WTC11 (cell line): Measurements from ENCODE around the gene HHAT. TPM values are rescaled to one million over a fixed set of nuclear protein-coding genes. Genes with fewer than 3 reads are reported as not detected.

Experiments used
- CBFB ChIP-seq: sonication (generic); formaldehyde crosslinking; IDR thresholded peaks from 2 replicates; pipeline ENCODE4 v1.8.1; 2022; ENCODE audit warnings: mild to moderate bottlenecking, low read depth, missing genetic modification reagents
- CREB1 ChIP-seq: sonication (generic); formaldehyde crosslinking; IDR thresholded peaks from 2 replicates; pipeline ENCODE4 v1.8.0; 2023; ENCODE audit warnings: mild to moderate bottlenecking, missing genetic modification reagents
- CREM ChIP-seq: sonication (generic); formaldehyde crosslinking; IDR thresholded peaks from 2 replicates; pipeline ENCODE4 v1.8.1; 2022; ENCODE audit warnings: mild to moderate bottlenecking, missing genetic modification reagents, moderate library complexity
- ESRRA ChIP-seq: sonication (generic); formaldehyde crosslinking; IDR thresholded peaks from 2 replicates; pipeline ENCODE4 v1.8.1; 2022; ENCODE audit warnings: mild to moderate bottlenecking, missing genetic modification reagents, borderline replicate concordance
- FOXP1 ChIP-seq: sonication (generic); formaldehyde crosslinking; IDR thresholded peaks from 2 replicates; pipeline ENCODE4 v1.8.0; 2022; ENCODE audit warnings: missing genetic modification reagents, mild to moderate bottlenecking, moderate library complexity, borderline replicate concordance
- GABPB1 ChIP-seq: sonication (generic); formaldehyde crosslinking; IDR thresholded peaks from 2 replicates; pipeline ENCODE4 v1.8.1; 2023; ENCODE audit warnings: mild to moderate bottlenecking, missing genetic modification reagents
- OVOL2 ChIP-seq: fragments of 250-450 bp; sonication (Bioruptor Pico); IDR thresholded peaks from 2 replicates; pipeline ENCODE4 v1.9.0; 2021; ENCODE audit warnings: mild to moderate bottlenecking, borderline replicate concordance
- PRRX2 ChIP-seq: fragments of 250-450 bp; sonication (Bioruptor Pico); IDR thresholded peaks from 2 replicates; pipeline ENCODE4 v1.8.0; 2021; ENCODE audit warnings: mild to moderate bottlenecking
- RELA ChIP-seq: sonication (generic); formaldehyde crosslinking; IDR thresholded peaks from 2 replicates; pipeline ENCODE4 v1.8.1; 2022; ENCODE audit warnings: missing genetic modification reagents, mild to moderate bottlenecking, borderline replicate concordance
- SMAD4 ChIP-seq: sonication (generic); formaldehyde crosslinking; IDR thresholded peaks from 2 replicates; pipeline ENCODE4 v1.8.0; 2022; ENCODE audit warnings: mild to moderate bottlenecking, missing genetic modification reagents
- TEAD1 ChIP-seq: sonication (generic); formaldehyde crosslinking; IDR thresholded peaks from 2 replicates; pipeline ENCODE4 v1.8.0; 2022; ENCODE audit warnings: mild to moderate bottlenecking, missing genetic modification reagents
- TP53 ChIP-seq: sonication (generic); formaldehyde crosslinking; IDR thresholded peaks from 2 replicates; pipeline ENCODE4 v1.8.1; 2023; ENCODE audit warnings: mild to moderate bottlenecking, missing genetic modification reagents
- ZNF671 ChIP-seq: fragments of 250-450 bp; sonication (Bioruptor Pico); IDR thresholded peaks from 2 replicates; pipeline ENCODE4 v1.8.0; 2021; ENCODE audit warnings: mild to moderate bottlenecking
- total RNA-seq: library from RNA; stranded (reverse); gene quantifications from 3 replicates; pipeline ENCODE4 v1.2.3, GENCODE V29; 2021
- TF ChIP-seq, protein P1 (sequence below): fragments of 250-450 bp; sonication (Bioruptor Pico); IDR thresholded peaks from 2 replicates; pipeline ENCODE4 v1.8.0; 2021; ENCODE audit warnings: mild to moderate bottlenecking
- TF ChIP-seq, protein P2 (sequence below): fragments of 250-450 bp; sonication (Bioruptor Pico); IDR thresholded peaks from 2 replicates; pipeline ENCODE4 v1.9.0; 2021; ENCODE audit warnings: mild to moderate bottlenecking, borderline replicate concordance
- TF ChIP-seq, protein P3 (sequence below): sonication (generic); formaldehyde crosslinking; IDR thresholded peaks from 2 replicates; pipeline ENCODE4 v1.8.1; 2022; ENCODE audit warnings: low read depth, mild to moderate bottlenecking, moderate library complexity, missing genetic modification reagents, borderline replicate concordance
- TF ChIP-seq, protein P4 (sequence below): sonication (generic); formaldehyde crosslinking; IDR thresholded peaks from 2 replicates; pipeline ENCODE4 v1.8.0; 2023; ENCODE audit warnings: missing genetic modification reagents, mild to moderate bottlenecking, borderline replicate concordance
- TF ChIP-seq, protein P5 (sequence below): sonication (generic); formaldehyde crosslinking; IDR thresholded peaks from 2 replicates; pipeline ENCODE4 v1.8.1; 2022; ENCODE audit warnings: low read depth, missing genetic modification reagents, borderline replicate concordance
- TF ChIP-seq, protein P6 (sequence below): sonication (generic); formaldehyde crosslinking; IDR thresholded peaks from 2 replicates; pipeline ENCODE4 v1.8.1; 2022; ENCODE audit warnings: missing genetic modification reagents, borderline replicate concordance
- TF ChIP-seq, protein P7 (sequence below): fragments of 250-450 bp; sonication (Bioruptor Pico); IDR thresholded peaks from 2 replicates; pipeline ENCODE4 v2.1.2; 2022; ENCODE audit warnings: mild to moderate bottlenecking, moderate library complexity
- TF ChIP-seq, protein P8 (sequence below): sonication (generic); formaldehyde crosslinking; IDR thresholded peaks from 2 replicates; pipeline ENCODE4 v1.8.1; 2023; ENCODE audit warnings: mild to moderate bottlenecking, missing genetic modification reagents, moderate library complexity

Gene HHAT
- total RNA-seq, 1 experiment from 2014 or later = 0.39 TPM

DNA sequence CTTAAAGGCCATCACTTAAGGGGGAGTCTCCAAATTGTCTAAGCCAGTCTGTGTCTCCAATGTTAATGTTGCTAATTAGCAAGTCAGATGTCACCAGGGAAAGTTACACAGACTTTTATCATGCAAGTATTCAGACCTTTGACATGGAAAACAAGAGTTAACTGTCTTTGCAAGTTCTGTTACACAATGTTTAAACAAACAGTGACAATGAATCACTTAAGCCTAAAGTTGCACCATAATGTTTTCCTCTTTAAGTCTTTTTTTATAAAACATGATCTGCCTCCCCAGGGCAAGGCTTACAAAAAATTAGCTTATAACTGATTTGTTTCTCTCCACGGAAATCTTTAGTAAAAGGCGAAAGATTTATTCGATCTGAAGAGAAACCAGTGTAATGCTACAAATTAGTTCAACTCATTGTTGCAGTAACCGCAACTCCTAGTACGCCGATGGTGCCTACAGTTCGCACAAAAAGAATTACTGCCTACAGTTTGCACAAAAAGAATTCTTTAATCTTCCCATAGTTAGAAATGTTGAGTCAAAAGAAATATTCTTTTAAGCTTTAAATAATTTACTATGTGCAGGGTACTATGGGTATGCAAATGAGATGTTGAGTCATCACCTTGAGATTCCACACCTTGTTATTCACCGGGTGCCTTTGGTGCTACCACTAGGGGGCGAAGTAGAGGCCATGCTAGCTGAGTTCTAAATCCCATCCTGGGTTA is 45.3 kb downstream of the HHAT start (continued):
- TF ChIP-seq, protein P1, sequence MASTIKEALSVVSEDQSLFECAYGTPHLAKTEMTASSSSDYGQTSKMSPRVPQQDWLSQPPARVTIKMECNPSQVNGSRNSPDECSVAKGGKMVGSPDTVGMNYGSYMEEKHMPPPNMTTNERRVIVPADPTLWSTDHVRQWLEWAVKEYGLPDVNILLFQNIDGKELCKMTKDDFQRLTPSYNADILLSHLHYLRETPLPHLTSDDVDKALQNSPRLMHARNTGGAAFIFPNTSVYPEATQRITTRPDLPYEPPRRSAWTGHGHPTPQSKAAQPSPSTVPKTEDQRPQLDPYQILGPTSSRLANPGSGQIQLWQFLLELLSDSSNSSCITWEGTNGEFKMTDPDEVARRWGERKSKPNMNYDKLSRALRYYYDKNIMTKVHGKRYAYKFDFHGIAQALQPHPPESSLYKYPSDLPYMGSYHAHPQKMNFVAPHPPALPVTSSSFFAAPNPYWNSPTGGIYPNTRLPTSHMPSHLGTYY (CRISPR knock-in tag) = peak; percentile 98
- TF ChIP-seq CREB1 = peak; percentile 41; the same call in 1 of the 2 replicates
- no peak for TF ChIP-seq RELA (CRISPR knock-in tag)
- TF ChIP-seq FOXP1 (CRISPR knock-in tag) = no peak
- TF ChIP-seq CREM (CRISPR knock-in tag) = peak; percentile 50; the same call in 1 of the 2 replicates
- peak; percentile 84; the same call in 1 of the 2 replicates for TF ChIP-seq CBFB (CRISPR knock-in tag)
- TF ChIP-seq, protein P2, sequence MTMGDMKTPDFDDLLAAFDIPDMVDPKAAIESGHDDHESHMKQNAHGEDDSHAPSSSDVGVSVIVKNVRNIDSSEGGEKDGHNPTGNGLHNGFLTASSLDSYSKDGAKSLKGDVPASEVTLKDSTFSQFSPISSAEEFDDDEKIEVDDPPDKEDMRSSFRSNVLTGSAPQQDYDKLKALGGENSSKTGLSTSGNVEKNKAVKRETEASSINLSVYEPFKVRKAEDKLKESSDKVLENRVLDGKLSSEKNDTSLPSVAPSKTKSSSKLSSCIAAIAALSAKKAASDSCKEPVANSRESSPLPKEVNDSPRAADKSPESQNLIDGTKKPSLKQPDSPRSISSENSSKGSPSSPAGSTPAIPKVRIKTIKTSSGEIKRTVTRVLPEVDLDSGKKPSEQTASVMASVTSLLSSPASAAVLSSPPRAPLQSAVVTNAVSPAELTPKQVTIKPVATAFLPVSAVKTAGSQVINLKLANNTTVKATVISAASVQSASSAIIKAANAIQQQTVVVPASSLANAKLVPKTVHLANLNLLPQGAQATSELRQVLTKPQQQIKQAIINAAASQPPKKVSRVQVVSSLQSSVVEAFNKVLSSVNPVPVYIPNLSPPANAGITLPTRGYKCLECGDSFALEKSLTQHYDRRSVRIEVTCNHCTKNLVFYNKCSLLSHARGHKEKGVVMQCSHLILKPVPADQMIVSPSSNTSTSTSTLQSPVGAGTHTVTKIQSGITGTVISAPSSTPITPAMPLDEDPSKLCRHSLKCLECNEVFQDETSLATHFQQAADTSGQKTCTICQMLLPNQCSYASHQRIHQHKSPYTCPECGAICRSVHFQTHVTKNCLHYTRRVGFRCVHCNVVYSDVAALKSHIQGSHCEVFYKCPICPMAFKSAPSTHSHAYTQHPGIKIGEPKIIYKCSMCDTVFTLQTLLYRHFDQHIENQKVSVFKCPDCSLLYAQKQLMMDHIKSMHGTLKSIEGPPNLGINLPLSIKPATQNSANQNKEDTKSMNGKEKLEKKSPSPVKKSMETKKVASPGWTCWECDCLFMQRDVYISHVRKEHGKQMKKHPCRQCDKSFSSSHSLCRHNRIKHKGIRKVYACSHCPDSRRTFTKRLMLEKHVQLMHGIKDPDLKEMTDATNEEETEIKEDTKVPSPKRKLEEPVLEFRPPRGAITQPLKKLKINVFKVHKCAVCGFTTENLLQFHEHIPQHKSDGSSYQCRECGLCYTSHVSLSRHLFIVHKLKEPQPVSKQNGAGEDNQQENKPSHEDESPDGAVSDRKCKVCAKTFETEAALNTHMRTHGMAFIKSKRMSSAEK (CRISPR knock-in tag) = peak; percentile 98
- TF ChIP-seq, protein P3, sequence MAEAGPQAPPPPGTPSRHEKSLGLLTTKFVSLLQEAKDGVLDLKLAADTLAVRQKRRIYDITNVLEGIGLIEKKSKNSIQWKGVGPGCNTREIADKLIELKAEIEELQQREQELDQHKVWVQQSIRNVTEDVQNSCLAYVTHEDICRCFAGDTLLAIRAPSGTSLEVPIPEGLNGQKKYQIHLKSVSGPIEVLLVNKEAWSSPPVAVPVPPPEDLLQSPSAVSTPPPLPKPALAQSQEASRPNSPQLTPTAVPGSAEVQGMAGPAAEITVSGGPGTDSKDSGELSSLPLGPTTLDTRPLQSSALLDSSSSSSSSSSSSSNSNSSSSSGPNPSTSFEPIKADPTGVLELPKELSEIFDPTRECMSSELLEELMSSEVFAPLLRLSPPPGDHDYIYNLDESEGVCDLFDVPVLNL (CRISPR knock-in tag) = no peak
- TF ChIP-seq, protein P4, sequence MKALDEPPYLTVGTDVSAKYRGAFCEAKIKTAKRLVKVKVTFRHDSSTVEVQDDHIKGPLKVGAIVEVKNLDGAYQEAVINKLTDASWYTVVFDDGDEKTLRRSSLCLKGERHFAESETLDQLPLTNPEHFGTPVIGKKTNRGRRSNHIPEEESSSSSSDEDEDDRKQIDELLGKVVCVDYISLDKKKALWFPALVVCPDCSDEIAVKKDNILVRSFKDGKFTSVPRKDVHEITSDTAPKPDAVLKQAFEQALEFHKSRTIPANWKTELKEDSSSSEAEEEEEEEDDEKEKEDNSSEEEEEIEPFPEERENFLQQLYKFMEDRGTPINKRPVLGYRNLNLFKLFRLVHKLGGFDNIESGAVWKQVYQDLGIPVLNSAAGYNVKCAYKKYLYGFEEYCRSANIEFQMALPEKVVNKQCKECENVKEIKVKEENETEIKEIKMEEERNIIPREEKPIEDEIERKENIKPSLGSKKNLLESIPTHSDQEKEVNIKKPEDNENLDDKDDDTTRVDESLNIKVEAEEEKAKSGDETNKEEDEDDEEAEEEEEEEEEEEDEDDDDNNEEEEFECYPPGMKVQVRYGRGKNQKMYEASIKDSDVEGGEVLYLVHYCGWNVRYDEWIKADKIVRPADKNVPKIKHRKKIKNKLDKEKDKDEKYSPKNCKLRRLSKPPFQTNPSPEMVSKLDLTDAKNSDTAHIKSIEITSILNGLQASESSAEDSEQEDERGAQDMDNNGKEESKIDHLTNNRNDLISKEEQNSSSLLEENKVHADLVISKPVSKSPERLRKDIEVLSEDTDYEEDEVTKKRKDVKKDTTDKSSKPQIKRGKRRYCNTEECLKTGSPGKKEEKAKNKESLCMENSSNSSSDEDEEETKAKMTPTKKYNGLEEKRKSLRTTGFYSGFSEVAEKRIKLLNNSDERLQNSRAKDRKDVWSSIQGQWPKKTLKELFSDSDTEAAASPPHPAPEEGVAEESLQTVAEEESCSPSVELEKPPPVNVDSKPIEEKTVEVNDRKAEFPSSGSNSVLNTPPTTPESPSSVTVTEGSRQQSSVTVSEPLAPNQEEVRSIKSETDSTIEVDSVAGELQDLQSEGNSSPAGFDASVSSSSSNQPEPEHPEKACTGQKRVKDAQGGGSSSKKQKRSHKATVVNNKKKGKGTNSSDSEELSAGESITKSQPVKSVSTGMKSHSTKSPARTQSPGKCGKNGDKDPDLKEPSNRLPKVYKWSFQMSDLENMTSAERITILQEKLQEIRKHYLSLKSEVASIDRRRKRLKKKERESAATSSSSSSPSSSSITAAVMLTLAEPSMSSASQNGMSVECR (CRISPR knock-in tag) = peak; percentile 68; the same call in 1 of the 2 replicates
- TF ChIP-seq, protein P5, sequence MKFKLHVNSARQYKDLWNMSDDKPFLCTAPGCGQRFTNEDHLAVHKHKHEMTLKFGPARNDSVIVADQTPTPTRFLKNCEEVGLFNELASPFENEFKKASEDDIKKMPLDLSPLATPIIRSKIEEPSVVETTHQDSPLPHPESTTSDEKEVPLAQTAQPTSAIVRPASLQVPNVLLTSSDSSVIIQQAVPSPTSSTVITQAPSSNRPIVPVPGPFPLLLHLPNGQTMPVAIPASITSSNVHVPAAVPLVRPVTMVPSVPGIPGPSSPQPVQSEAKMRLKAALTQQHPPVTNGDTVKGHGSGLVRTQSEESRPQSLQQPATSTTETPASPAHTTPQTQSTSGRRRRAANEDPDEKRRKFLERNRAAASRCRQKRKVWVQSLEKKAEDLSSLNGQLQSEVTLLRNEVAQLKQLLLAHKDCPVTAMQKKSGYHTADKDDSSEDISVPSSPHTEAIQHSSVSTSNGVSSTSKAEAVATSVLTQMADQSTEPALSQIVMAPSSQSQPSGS (CRISPR knock-in tag) = no peak
- peak; percentile 97 for TF ChIP-seq PRRX2 (CRISPR knock-in tag)
- no peak for TF ChIP-seq OVOL2
- TF ChIP-seq, protein P6, sequence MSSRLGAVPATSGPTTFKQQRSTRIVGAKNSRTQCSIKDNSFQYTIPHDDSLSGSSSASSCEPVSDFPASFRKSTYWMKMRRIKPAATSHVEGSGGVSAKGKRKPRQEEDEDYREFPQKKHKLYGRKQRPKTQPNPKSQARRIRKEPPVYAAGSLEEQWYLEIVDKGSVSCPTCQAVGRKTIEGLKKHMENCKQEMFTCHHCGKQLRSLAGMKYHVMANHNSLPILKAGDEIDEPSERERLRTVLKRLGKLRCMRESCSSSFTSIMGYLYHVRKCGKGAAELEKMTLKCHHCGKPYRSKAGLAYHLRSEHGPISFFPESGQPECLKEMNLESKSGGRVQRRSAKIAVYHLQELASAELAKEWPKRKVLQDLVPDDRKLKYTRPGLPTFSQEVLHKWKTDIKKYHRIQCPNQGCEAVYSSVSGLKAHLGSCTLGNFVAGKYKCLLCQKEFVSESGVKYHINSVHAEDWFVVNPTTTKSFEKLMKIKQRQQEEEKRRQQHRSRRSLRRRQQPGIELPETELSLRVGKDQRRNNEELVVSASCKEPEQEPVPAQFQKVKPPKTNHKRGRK (CRISPR knock-in tag) = no peak
- TF ChIP-seq ESRRA (CRISPR knock-in tag) = no peak
- TF ChIP-seq ZNF671 (CRISPR knock-in tag) = peak; percentile 97
- TF ChIP-seq, protein P7, sequence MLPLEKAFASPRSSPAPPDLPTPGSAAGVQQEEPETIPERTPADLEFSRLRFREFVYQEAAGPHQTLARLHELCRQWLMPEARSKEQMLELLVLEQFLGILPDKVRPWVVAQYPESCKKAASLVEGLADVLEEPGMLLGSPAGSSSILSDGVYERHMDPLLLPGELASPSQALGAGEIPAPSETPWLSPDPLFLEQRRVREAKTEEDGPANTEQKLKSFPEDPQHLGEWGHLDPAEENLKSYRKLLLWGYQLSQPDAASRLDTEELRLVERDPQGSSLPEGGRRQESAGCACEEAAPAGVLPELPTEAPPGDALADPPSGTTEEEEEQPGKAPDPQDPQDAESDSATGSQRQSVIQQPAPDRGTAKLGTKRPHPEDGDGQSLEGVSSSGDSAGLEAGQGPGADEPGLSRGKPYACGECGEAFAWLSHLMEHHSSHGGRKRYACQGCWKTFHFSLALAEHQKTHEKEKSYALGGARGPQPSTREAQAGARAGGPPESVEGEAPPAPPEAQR (CRISPR knock-in tag) = 0 out of 2 replicates have a peak, but pooled peaks have one; percentile 14
- TF ChIP-seq, protein P8, sequence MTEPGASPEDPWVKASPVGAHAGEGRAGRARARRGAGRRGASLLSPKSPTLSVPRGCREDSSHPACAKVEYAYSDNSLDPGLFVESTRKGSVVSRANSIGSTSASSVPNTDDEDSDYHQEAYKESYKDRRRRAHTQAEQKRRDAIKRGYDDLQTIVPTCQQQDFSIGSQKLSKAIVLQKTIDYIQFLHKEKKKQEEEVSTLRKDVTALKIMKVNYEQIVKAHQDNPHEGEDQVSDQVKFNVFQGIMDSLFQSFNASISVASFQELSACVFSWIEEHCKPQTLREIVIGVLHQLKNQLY = 0 out of 2 replicates have a peak, but pooled peaks have one; percentile 30
- TF ChIP-seq SMAD4 (CRISPR knock-in tag) = no peak; the same call in 1 of the 2 replicates
- 0 out of 2 replicates have a peak, but pooled peaks have one; percentile 61 for TF ChIP-seq TP53 (CRISPR knock-in tag)
- peak; percentile 87 for TF ChIP-seq TEAD1 (CRISPR knock-in tag)
- TF ChIP-seq GABPB1 (CRISPR knock-in tag) = peak; percentile 93
